Endothelial cell of umbilical vein (primary cell): ENCODE data around the gene SLC29A3. TPM values are rescaled to one million over a fixed set of nuclear protein-coding genes. Genes with fewer than 3 reads are reported as not detected.

Experiments
- BruUV-seq: library from RNA; stranded (reverse); fragments of 400-500 nt; replicated peaks from 2 replicates; lab custom pipeline; 2021; lab: Mats Ljungman, UMichigan
- CTCF ChIA-PET: fragments of 300-600, 350-600 bp; sonication (Branson Sonifier 250); formaldehyde crosslinking; loops from one replicate; lab custom pipeline; 2021; ENCODE audit warnings: antibody characterized with exemption, inconsistent platforms; lab: Charles Lee
- POLR2A ChIA-PET: fragments of 300-600, 350-600 bp; sonication (Branson Sonifier 250); formaldehyde crosslinking; loops from one replicate; lab custom pipeline; 2021; ENCODE audit warnings: antibody characterized with exemption, inconsistent platforms; lab: Charles Lee
- DNase-seq: peaks from one replicate; pipeline ENCODE4 v3.0.0-alpha.2; 2011; ENCODE audit warnings: low read depth, low spot score
- FAIRE-seq: peaks from 2 replicates; lab custom pipeline; 2011; peaks lifted over from hg19 to GRCh38; lab: Jason Lieb, UNC
- H2AFZ ChIP-seq: 2 replicates; pipeline ENCODE4 v1.6.0; 2012; ENCODE audit warnings: low read depth, low read length, control low read depth, inconsistent platforms
- H3K27ac ChIP-seq: 2 replicates; pipeline ENCODE4 v1.5.1; 2011; ENCODE audit warnings: low read depth, mild to moderate bottlenecking, control low read depth, low read length, moderate library complexity; ENCODE audit not compliant: insufficient read depth
- H3K27me3 ChIP-seq, 2 experiments: 2 replicates each; pipeline versions ENCODE4 v1.6.0 to v1.6.1; 2011; ENCODE audit warnings: low read length in 2 of 2, mixed read lengths in 1 of 2; ENCODE audit not compliant: control insufficient read depth in 2 of 2, insufficient read depth in 2 of 2
- H3K36me3 ChIP-seq, 2 experiments: 2 replicates in 1 of 2; 3 replicates in 1 of 2; pipeline ENCODE4 v1.5.1; 2011; ENCODE audit warnings: low read length in 2 of 2, mild to moderate bottlenecking in 1 of 2, moderate library complexity in 1 of 2; ENCODE audit not compliant: control insufficient read depth in 2 of 2, insufficient read depth in 2 of 2; ENCODE audit errors: extremely low read depth in 1 of 2
- H3K4me1 ChIP-seq: 3 replicates; pipeline ENCODE4 v1.5.1; 2011; ENCODE audit warnings: mild to moderate bottlenecking, low read length; ENCODE audit not compliant: control insufficient read depth, insufficient read depth; ENCODE audit errors: extremely low read depth
- H3K4me2 ChIP-seq: 2 replicates; pipeline ENCODE4 v1.6.1; 2011; ENCODE audit warnings: low read length, control low read depth, mixed read lengths; ENCODE audit not compliant: insufficient read depth
- H3K4me3 ChIP-seq, 3 experiments: fragments of 200-600 bp in 1 of 3; sonication (generic), shearing (Covaris generic) in 1 of 3; replicated peaks in 1 of 3; 2 replicates each; pipeline ENCODE4 v1.5.1; 2011 to 2016; ENCODE audit warnings: control low read depth in 3 of 3, low read length in 3 of 3, mild to moderate bottlenecking in 2 of 3, inconsistent platforms in 1 of 3, low read depth in 1 of 3, moderate library complexity in 1 of 3; ENCODE audit not compliant: insufficient read depth in 1 of 3
- H3K79me2 ChIP-seq: 2 replicates; pipeline ENCODE4 v1.6.0; 2012; ENCODE audit warnings: low read length, inconsistent platforms; ENCODE audit not compliant: control insufficient read depth, insufficient read depth
- H3K9ac ChIP-seq: replicated peaks from 2 replicates; pipeline ENCODE3; 2011; ENCODE audit warnings: low read length, control low read depth; ENCODE audit not compliant: insufficient read depth; ENCODE audit errors: extremely low read depth
- H3K9me1 ChIP-seq: replicated peaks from 3 replicates; pipeline ENCODE4 v1.6.0; 2011; ENCODE audit warnings: mild to moderate bottlenecking, low read length; ENCODE audit not compliant: control insufficient read depth, insufficient read depth; ENCODE audit errors: extremely low read depth
- H3K9me3 ChIP-seq: replicated peaks from 2 replicates; pipeline ENCODE4 v1.5.1; 2012; ENCODE audit warnings: low read length, inconsistent platforms; ENCODE audit not compliant: control insufficient read depth, insufficient read depth
- H4K20me1 ChIP-seq: replicated peaks from 2 replicates; pipeline ENCODE3; 2011; ENCODE audit warnings: mild to moderate bottlenecking, low read length; ENCODE audit not compliant: control insufficient read depth, insufficient read depth; ENCODE audit errors: extremely low read depth
- CTCF ChIP-seq, 2 donors: IDR thresholded peaks; 1 replicate in 1 of 2; 2 replicates in 1 of 2; pipeline ENCODE4 v1.5.1; 2011; ENCODE audit warnings: low read length in 2 of 2, mild to moderate bottlenecking in 2 of 2, moderate library complexity in 2 of 2, control low read depth in 1 of 2, inconsistent platforms in 1 of 2, low read depth in 1 of 2; ENCODE audit not compliant: insufficient read depth in 1 of 2; ENCODE audit errors: extremely low read depth in 1 of 2
- EZH2 ChIP-seq: IDR thresholded peaks from 2 replicates; pipeline ENCODE4 v1.6.1; 2012; ENCODE audit warnings: borderline replicate concordance, low read depth, mild to moderate bottlenecking, moderate library complexity, low read length, inconsistent platforms; ENCODE audit not compliant: severe bottlenecking
- FOS ChIP-seq: IDR thresholded peaks from 2 replicates; pipeline ENCODE4 v1.6.1; 2011; ENCODE audit warnings: mild to moderate bottlenecking, low read length, moderate library complexity, borderline replicate concordance; ENCODE audit not compliant: insufficient read depth
- GATA2 ChIP-seq: IDR thresholded peaks from 2 replicates; pipeline ENCODE4 v1.7.0; 2011; ENCODE audit warnings: low read depth, mild to moderate bottlenecking, moderate library complexity, mixed read lengths, low read length; ENCODE audit not compliant: insufficient read length, insufficient read depth
- JUN ChIP-seq: IDR thresholded peaks from 2 replicates; pipeline ENCODE4 v1.6.1; 2011; ENCODE audit warnings: borderline replicate concordance, low read depth; ENCODE audit not compliant: insufficient read length, insufficient read depth
- MAX ChIP-seq: IDR thresholded peaks from 2 replicates; pipeline ENCODE4 v1.6.1; 2011; ENCODE audit not compliant: insufficient read depth, insufficient read length
- MYC ChIP-seq: IDR thresholded peaks from one replicate; pipeline ENCODE4 v1.6.1; 2011; ENCODE audit warnings: mild to moderate bottlenecking, low read depth, low read length
- POLR2A ChIP-seq: IDR thresholded peaks from 2 replicates; pipeline ENCODE4 v1.6.1; 2012; ENCODE audit warnings: low read depth, mild to moderate bottlenecking, control low read depth, low read length
- POLR2AphosphoS5 ChIP-seq: IDR thresholded peaks from 2 replicates; pipeline ENCODE4 v1.6.1; 2012; ENCODE audit warnings: low read depth, mild to moderate bottlenecking, control low read depth, low read length, moderate library complexity; ENCODE audit not compliant: insufficient read depth
- dilution Hi-C: fragments of 300-500 bp; cut with MboI; formaldehyde crosslinking; loops from one replicate; pipeline ENCODE4 v1.15.0; 2019; ENCODE audit warnings: low sequenced_read_pairs; ENCODE audit not compliant: extremely low pct_ligation_motif_present
- intact Hi-C: fragments of 100-400 bp; cut with micrococcal nuclease; formaldehyde crosslinking; loops from one replicate; pipeline ENCODE4 v1.10.0; 2022
- polyA plus RNA-seq, 4 experiments: library from polyadenylated mRNA; depleted of rRNA in 3 of 4; stranded (reverse) in 3 of 4; unstranded in 1 of 4; fragments of >200 nt; gene quantifications; 2 replicates each; pipeline versions ENCODE4 v1.2.1 to v1.2.3, GENCODE V29; 2011 to 2012; ENCODE audit warnings: missing spikeins in 1 of 4
- total RNA-seq: library from RNA; stranded (reverse); gene quantifications from 2 replicates; pipeline ENCODE4 v1.2.3, GENCODE V29; 2021

Gene SLC29A3
- total and polyA plus RNA-seq, 2 donors (not counting 3 experiments of a cell fraction or from before 2014, with no cell fraction given): 5.0 to 9.1 TPM

- H3K9me3 ChIP-seq: no peaks in the 10 kb centered on the region
- no peak overlapping the region for H3K4me2 ChIP-seq
- dilution Hi-C loops: no loop called here
- peaks cover 13 to 20% of the 10 kb centered on the region in 2 experiments for H3K27me3 ChIP-seq
- H3K4me3 ChIP-seq: no peak overlapping the region
- ChIA-PET CTCF (interaction anchor here (0.7 to 1.9 kb wide), 5 partner anchors 11 to 391 kb away, joined by 3 to 9 read pairs (median 4); partner anchors contain the start of gene SLC29A3), POLR2A (no interaction called here)
- intact Hi-C loops: no loop called here
- H3K9me1 ChIP-seq: no peaks in the 10 kb centered on the region
- TF ChIP-seq EZH2 (no peak), MYC (no peak), JUN (no peak), MAX (no peak), POLR2A (no peak), FOS (no peak), CTCF (IDR thresholded peaks at IDR 0.05; ENCODE audit: extremely low read depth in 1 of 2, insufficient read depth in 1 of 2, low read depth in 1 of 2, low read length in 2 of 2) (no peak), POLR2AphosphoS5 (no peak), GATA2 (no peak)
- no peak overlapping the region for H2AFZ ChIP-seq
- no peaks in the 10 kb centered on the region for H3K4me1 ChIP-seq
- no peak overlapping the region for H3K9ac ChIP-seq
- FAIRE-seq: no peak
- H3K79me2 ChIP-seq: no peaks in the 10 kb centered on the region
- no peaks in the 10 kb centered on the region for H3K36me3 ChIP-seq
- H4K20me1 ChIP-seq: no peaks in the 10 kb centered on the region
- H3K27ac ChIP-seq: no peak overlapping the region
- BruUV-seq: no TSS peak
- no peak for DNase-seq
Observed at GRCh38 chr10:71308244-71308643, 10.8 kb upstream of the SLC29A3 start.
